Upper lobe of right lung (tissue), 1 donor: Measurements from ENCODE around the gene RFX1. TPM values are rescaled to one million over a fixed set of nuclear protein-coding genes. Genes with fewer than 3 reads are reported as not detected.
A peak's percentile ranks its signal among the peaks of the same experiment; 100 is the strongest.

ENCODE experiments used
- ATAC-seq: fragments of 200-7000 bp; cut with Tn5 transposase; one replicate; pipeline ENCODE4 v1.9.1; 2020; ENCODE audit warnings: mild to moderate bottlenecking, moderate library complexity
- DNase-seq: peaks from one replicate; pipeline ENCODE4 v3.0.0-alpha.2; 2020
- H3K27ac ChIP-seq: fragments of 200-600 bp; one replicate; pipeline ENCODE4 v1.8.0; 2022
- H3K27me3 ChIP-seq: fragments of 200-600 bp; one replicate; pipeline ENCODE4 v1.8.0; 2022; ENCODE audit warnings: mild to moderate bottlenecking
- H3K36me3 ChIP-seq: fragments of 200-600 bp; one replicate; pipeline ENCODE4 v1.8.0; 2022
- H3K4me1 ChIP-seq: fragments of 200-600 bp; one replicate; pipeline ENCODE4 v1.8.0; 2022
- H3K4me3 ChIP-seq: fragments of 200-600 bp; one replicate; pipeline ENCODE4 v1.8.0; 2022; ENCODE audit warnings: mild to moderate bottlenecking
- H3K9me3 ChIP-seq: fragments of 200-600 bp; one replicate; pipeline ENCODE4 v1.8.0; 2022
- CTCF ChIP-seq: fragments of 200-600 bp; IDR thresholded peaks from one replicate; pipeline ENCODE4 v1.8.0; 2022; ENCODE audit warnings: antibody characterized with exemption
- intact Hi-C: fragments of 100-400 bp; cut with DNase I; formaldehyde crosslinking; loops from one replicate; pipeline ENCODE4 v1.11.0; 2022
- total RNA-seq: library from RNA; stranded (reverse); fragmentation: NEBNext Ultra II Directional; extraction: Animal tissue kit (Norgen Biotek cat#: 25700); gene quantifications from one replicate; pipeline ENCODE4 v1.2.1, GENCODE V29; 2021
- donor health status: DM: no; HTN: yes; CAD: no; lungs with severe emphysema.

RFX1 gene
- total RNA-seq, 1 donor from 2014 or later = 17.8 TPM

- peaks cover 43% of the 10 kb centered on the region for H3K36me3 ChIP-seq
- no peaks in the 10 kb centered on the region for H3K27me3 ChIP-seq
- peaks cover 13% of the 10 kb centered on the region for H3K4me1 ChIP-seq
- no peak for ATAC-seq
- no peak overlapping the region for H3K27ac ChIP-seq
- no peak overlapping the region for H3K4me3 ChIP-seq
- no peaks in the 10 kb centered on the region for H3K9me3 ChIP-seq
- no peak for TF ChIP-seq CTCF
- no peak for DNase-seq
- intact Hi-C loops = no loop called here
These were observed 51.9 kb downstream of the RFX1 start for GRCh38 chr19:13954185-13954584.

GRCh38 chr19:13952931-13953531, 53.1 kb downstream of the RFX1 start:
- DNase-seq (no peak), ATAC-seq (no peak)
- H3K27ac ChIP-seq = peak overlapping the region; percentile 85
- peaks cover 38% of the 10 kb centered on the region for H3K36me3 ChIP-seq
- no peaks in the 10 kb centered on the region for H3K9me3 ChIP-seq
- no peaks in the 10 kb centered on the region for H3K27me3 ChIP-seq
- peaks cover 13% of the 10 kb centered on the region for H3K4me1 ChIP-seq
- intact Hi-C loops = no loop called here
- H3K4me3 ChIP-seq = peak overlapping the region; percentile 72
- no peak for TF ChIP-seq CTCF

- Histone ChIP-seq H3K27me3 (no peaks in the 10 kb centered on the region), H3K9me3 (no peaks in the 10 kb centered on the region), H3K36me3 (peaks cover 31% of the 10 kb centered on the region), H3K27ac (peak within 1 kb of the TSS; percentile 85), H3K4me1 (peaks cover 13% of the 10 kb centered on the region), H3K4me3 (peak within 1 kb of the TSS; percentile 72)
- DNase-seq = peak; percentile 99
- no peak for TF ChIP-seq CTCF
- intact Hi-C loops = no loop called here
- peak; percentile 99 for ATAC-seq
These were observed 53.8 kb downstream of the RFX1 start, which contains the start of gene DCAF15 for GRCh38 chr19:13952154-13952930. Gene DCAF15 (plus strand): TSS chr19:13952509. CDS start chr19:13952513, 4 bp downstream.

- no peak for TF ChIP-seq CTCF
- H3K36me3 ChIP-seq = peaks cover 26% of the 10 kb centered on the region
- H3K27me3 ChIP-seq = no peaks in the 10 kb centered on the region
- H3K27ac ChIP-seq = no peak overlapping the region
- ATAC-seq (no peak), DNase-seq (no peak)
- H3K4me1 ChIP-seq = peaks cover 13% of the 10 kb centered on the region
- intact Hi-C loops = no loop called here
- peak overlapping the region; percentile 72 for H3K4me3 ChIP-seq
- no peaks in the 10 kb centered on the region for H3K9me3 ChIP-seq
These were observed 54.3 kb downstream of the RFX1 start for GRCh38 chr19:13951799-13952153.

GRCh38 chr19:13951043-13951442, 55.1 kb downstream of the RFX1 start:
- Histone ChIP-seq H3K27me3 (no peaks in the 10 kb centered on the region), H3K36me3 (peaks cover 18% of the 10 kb centered on the region), H3K4me3 (no peak overlapping the region), H3K4me1 (peaks cover 13% of the 10 kb centered on the region), H3K9me3 (no peaks in the 10 kb centered on the region), H3K27ac (no peak overlapping the region)
- intact Hi-C loops = no loop called here
- DNase-seq (no peak), ATAC-seq (no peak)
- TF ChIP-seq CTCF = no peak
